ENCODE results near the gene LRRC1.
A peak's percentile ranks its signal among the peaks of the same experiment; 100 is the strongest.
"Not testable (repeated sequence)": the region's sequence is repeated elsewhere in the genome, so short reads cannot be mapped to it uniquely, and the experiment has no call there.

Gene LRRC1

GRCh38 chr6:53794720-53795339 lies at the start of gene LRRC1:
TSS of gene LRRC1 (plus strand) at chr6:53795005. CDS start at chr6:53795257, 252 bp downstream.
- peak; percentile 86 for DNase-seq

- DNase-seq: no peak
Measured at GRCh38 chr6:53746442-53747103, 48.2 kb upstream of the LRRC1 start.

GRCh38 chr6:53750052-53750650 lies 44.7 kb upstream of the LRRC1 start:
- DNase-seq: no peak

- DNase-seq: no peak
Measured at GRCh38 chr6:53751417-53751816, 43.4 kb upstream of the LRRC1 start.

GRCh38 chr6:53752440-53752839 lies 42.4 kb upstream of the LRRC1 start:
- DNase-seq: no peak

GRCh38 chr6:53752856-53753255 lies 41.9 kb upstream of the LRRC1 start:
- DNase-seq: no peak

- no peak for DNase-seq
Measured at GRCh38 chr6:53754330-53754729, 40.5 kb upstream of the LRRC1 start.

GRCh38 chr6:53756396-53756795 lies 38.4 kb upstream of the LRRC1 start:
- DNase-seq: no peak

- no peak for DNase-seq
Measured at GRCh38 chr6:53758496-53758895, 36.3 kb upstream of the LRRC1 start.

- no peak for DNase-seq
Measured at GRCh38 chr6:53761036-53761435, 33.8 kb upstream of the LRRC1 start.

- no peak for DNase-seq
Measured at GRCh38 chr6:53765270-53765669, 29.5 kb upstream of the LRRC1 start.

GRCh38 chr6:53766930-53767329 lies 27.9 kb upstream of the LRRC1 start:
- DNase-seq: no peak

GRCh38 chr6:53767941-53768340 lies 26.9 kb upstream of the LRRC1 start:
- DNase-seq: no peak

- DNase-seq: no peak
Measured at GRCh38 chr6:53768636-53769035, 26.2 kb upstream of the LRRC1 start.

- DNase-seq: no peak
Measured at GRCh38 chr6:53770780-53771249, 24.0 kb upstream of the LRRC1 start.

- no peak for DNase-seq
Measured at GRCh38 chr6:53771785-53772624, 22.8 kb upstream of the LRRC1 start.

- DNase-seq: no peak
Measured at GRCh38 chr6:53773044-53773696, 21.6 kb upstream of the LRRC1 start.

- not testable (repeated sequence) for DNase-seq
Measured at GRCh38 chr6:53776152-53776551, 18.7 kb upstream of the LRRC1 start.

- not testable (repeated sequence) for DNase-seq
Measured at GRCh38 chr6:53784991-53785390, 9.8 kb upstream of the LRRC1 start.

- DNase-seq: no peak
Measured at GRCh38 chr6:53786832-53787231, 8.0 kb upstream of the LRRC1 start.

- DNase-seq: no peak
Measured at GRCh38 chr6:53790886-53791285, 3.9 kb upstream of the LRRC1 start.

GRCh38 chr6:53792016-53792415 lies 2.8 kb upstream of the LRRC1 start:
- no peak for DNase-seq

GRCh38 chr6:53792973-53793317 lies 1.9 kb upstream of the LRRC1 start:
- DNase-seq: no peak
